Stimulated activated CD8-positive, alpha-beta memory T cell treated with anti-CD3 and anti-CD28 coated beads, Interleukin-4, amount 100 ng/mL, for 1 hour (primary cell): Measurements from ENCODE around the gene ABCG4.
"Not testable (repeated sequence)": the region's sequence is repeated elsewhere in the genome, so short reads cannot be mapped to it uniquely, and the experiment has no call there.

Experiments used
- DNase-seq, 2 donors: peaks; one replicate each; pipeline ENCODE4 v3.0.0-alpha.2; 2020; ENCODE audit warnings: low read depth in 2 of 2, low spot score in 1 of 2

The ABCG4 gene

DNA sequence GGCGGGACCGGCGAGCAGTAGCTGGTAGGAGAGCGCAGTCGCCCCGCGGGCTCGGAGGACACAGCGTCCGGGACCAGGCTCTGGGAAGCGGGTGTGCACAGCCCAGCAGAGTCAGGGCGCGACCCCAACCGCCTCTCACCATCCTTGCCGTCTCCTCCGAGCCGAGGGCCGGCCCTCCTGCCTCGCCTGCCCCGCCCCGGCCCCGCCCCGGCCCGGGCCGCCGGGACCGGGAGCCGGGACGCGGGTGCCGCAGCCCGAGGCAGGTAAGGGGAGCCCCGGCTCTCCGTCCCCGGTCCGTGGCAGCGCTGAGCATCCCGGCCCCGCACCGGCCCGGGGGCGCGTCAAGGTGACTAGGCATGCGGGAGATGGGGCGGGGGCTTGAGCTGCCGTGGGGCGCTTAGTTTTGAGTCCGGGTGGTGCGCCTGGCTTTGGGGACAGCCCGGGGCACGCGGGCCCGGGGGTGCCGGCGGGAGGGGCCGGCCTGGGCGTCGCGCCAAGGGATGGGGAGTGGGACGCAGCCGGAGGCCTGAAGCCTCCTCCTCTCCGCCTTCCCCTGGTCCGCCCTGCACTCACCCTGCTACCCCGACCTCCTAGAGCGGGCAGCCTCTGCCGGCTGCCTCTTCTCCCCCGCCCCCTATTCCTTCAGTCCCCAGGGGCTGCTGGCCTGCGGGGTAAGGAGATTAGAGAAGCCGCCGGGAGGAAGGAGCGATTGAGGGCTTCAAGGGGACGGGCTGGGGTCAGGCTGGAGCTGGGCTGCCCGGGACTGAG, at the start of gene ABCG4:
Gene ABCG4 (plus strand): TSS at position 35 of the 768 bp plus-strand sequence. CDS start 914 bp downstream, outside the sequence.
- DNase-seq: no peak

DNA sequence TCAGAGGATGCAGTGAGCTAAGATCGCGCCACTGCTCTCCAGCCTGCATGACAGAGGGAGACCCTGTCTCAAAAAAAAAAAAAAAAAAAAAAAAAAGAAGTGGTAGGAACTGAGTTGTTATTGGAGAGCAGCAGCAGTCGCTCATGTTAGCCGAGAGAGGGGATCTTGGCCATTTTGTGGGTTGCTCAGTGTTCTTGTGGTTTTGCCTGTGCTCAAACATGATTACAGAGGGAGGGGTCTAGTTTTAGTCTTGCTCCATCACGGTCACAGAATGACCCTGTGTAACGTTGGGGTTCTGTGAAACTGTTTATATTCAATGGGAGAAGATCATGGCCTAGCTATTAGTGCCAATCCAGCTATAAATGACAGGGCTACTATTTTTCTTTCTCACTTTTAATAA, 49.1 kb upstream of the ABCG4 start:
- DNase-seq: no peak

DNA sequence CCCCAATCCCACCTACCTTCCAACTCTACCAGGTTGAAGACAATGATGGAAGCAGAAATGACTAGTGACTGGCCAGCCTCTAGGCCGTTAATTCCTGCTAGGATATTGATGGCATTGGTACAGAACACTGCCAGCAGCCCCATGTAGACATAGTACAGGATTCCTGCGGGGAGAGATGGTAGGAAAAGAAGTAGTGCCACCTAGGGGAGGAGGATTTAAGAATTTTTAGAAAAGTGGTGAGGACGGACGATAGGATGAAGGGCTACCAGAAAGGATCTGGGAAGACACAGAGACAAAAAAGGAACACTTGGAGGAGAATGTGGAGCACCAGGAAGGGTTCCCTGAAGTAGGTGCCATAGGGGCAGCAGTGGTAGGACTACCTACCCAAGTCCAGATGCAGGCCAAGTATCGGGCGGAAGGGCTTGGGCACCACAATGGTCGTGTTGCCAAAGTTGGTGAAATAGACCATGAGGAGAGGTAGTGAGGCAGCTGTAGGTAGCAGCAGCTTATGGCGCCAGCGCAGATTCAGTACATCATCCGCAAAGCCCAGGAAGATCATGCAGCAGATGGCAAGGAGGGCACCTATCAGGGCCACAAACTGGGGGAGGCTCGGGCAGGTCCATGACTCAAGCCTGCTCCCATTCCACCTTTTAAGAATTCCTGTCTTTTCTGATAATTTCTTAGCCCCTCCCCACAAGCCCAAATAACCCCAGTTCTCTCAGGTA, 48.4 kb upstream of the ABCG4 start:
- DNase-seq: no peak

DNA sequence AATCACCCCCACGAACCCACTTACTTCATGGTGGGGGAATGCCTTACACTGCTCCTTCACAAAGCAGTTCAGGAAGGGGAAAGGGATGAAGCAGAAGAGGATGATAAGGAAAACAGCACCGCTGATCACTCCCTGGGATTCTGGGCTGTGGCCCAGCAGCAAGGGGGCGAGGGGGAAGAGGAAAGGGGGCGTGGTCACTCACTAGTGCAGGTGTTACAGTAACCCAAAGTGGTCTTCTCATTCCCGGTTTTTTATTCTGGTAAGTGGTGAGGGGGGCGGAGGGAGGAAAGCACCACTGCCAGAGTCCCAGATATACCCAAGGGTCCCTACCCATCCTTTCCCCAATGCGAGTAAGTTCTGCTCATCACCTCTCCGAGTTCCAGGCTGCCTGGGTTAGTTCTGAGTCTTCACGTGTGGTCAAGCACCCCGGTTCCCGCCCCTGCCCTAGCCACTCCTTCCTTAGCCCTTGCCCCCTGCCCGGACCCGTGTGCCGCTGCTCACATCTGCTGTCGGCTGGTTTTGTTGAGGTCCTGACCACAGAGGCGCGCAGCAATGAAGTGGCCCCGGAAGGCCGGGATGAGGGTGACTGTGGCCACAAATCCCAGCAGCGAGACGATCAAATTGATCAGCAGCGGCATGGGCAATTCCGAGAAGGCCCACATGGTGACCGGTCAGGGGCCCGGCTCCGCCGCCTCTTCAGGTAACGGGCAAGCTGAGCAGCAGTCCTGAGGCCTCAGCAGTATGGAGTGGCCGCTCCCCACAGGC, 47.7 kb upstream of the ABCG4 start:
- DNase-seq: no peak

DNA sequence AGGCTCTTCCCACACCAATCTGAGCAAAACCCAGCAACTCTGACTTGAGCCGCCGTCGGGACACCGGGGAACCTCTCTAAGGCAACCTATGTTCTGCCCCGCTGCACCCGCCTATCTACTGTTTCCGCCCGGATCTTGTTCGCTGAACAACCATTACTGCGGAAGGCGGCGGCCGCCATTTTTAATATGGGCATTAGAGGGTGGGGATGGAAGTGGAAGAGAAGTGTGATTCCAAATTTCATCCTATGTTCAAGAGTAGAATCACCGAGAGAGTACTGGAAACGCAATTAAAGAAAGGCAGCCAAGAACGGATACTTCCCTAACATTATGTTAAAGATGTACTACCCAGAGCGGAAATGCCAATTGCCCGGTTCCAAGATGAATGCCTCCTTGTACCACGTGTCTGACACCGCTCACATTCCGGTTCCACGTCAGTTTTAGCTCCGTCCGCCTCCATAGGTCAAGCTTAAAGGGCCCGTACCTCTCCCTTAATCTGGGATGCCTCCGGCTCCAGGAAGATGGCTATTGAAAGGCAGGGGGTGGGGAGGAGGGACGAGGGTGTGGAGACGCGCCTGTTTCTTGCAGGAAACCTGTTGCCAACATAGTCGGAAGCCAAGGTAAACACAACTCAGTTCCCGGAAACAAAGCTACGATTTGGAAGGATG, 47.0 kb upstream of the ABCG4 start, which contains the start of gene DPAGT1:
Gene DPAGT1 (minus strand): TSS at position 95 of the 665 bp plus-strand sequence. CDS start 198 bp downstream, outside the sequence.
- DNase-seq: peak; percentile 63 to 74

DNA sequence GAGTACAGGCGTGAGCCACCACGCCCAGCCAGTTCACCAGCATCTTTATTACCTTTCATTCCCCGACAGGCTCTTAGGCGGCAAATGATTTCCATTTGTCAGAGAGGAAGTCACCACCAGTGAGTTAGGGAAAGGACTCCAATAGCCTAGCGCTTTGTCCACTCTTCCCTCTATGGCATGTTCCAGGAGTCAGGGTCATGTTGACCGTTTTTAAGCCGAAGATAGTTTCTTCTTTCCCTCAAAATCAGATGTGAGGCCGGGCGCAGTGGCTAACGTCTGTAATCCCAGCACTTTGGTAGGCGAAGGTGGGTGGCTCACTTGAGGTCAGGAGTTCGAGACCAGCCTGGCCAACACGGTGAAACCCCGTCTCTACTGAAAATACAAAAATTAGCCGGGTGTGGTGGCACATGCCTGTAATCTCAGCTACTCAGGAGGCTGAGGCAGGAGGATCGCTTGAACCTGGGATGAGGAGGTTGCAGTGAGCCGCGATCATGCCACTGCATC, 45.6 kb upstream of the ABCG4 start:
- not testable (repeated sequence) for DNase-seq

DNA sequence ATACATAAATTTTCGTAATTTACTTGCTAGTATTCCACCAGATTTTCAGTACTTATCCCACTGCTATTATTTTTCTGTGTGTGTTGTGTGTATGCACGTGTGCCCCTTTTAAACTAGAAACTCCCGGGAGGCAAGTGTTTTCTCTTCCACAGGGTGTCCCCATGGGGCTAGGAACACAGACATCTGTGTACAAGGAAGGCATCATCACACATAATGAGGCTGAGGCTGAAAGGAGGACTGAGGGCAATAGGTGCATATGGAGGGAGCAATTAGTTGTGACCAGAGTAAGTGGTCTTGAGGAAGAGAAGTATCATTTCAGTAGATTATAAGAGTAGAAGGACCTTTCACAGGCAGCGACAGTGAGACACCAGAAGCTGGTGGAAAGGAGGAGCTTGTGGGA, 45.1 kb upstream of the ABCG4 start:
- DNase-seq: no peak

DNA sequence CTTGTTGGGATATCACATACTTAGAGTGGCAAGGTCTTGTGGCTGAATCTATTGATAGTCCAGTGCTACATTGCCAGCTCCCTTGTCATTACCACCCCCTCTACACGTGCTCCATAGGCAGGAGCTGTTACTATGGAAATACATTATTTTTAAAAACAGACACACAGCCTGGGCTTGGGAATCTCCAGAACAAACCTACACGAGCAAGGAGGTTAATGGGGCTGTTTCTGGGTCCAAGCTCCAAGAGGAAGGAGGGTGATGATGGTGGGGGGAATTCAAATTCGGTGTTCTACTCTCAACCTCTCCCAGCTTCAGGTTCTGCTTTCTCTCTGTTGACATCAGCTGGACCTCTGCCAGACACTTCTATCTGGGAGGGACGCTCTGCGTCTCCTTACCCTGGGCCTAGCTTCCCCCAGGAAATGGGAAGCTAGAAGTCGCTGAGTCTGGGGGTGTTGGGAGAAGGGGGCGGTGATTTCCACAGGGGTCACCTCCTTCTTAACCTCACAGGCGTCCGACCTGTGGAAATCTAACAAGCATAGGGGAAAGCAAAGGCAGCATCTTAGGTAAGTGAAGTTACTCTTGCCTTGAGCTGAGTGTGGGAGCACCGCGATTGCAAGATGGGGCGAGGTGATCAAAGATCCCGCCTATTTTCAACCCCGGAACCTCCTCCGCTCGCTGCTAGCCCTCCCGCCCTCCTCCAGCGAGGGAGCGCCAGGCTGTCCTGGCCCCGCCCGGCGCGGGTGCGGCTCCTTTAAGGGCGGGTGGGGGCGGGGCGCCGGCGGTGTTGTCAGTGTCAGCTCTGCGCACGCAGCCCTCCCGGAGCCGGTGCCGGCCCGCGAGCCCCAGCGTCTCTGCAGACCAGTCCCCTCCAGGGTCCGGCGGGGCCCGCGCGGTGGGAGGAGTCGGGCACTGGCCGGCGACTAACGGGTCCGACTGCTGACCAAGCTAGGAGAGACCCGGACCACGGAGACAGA, 42.0 kb upstream of the ABCG4 start, which contains the start of gene C2CD2L:
Gene C2CD2L (plus strand): TSS at position 781 of the 974 bp plus-strand sequence. CDS start 398 bp downstream, outside the sequence.
- peak; percentile 68 to 76 for DNase-seq

DNA sequence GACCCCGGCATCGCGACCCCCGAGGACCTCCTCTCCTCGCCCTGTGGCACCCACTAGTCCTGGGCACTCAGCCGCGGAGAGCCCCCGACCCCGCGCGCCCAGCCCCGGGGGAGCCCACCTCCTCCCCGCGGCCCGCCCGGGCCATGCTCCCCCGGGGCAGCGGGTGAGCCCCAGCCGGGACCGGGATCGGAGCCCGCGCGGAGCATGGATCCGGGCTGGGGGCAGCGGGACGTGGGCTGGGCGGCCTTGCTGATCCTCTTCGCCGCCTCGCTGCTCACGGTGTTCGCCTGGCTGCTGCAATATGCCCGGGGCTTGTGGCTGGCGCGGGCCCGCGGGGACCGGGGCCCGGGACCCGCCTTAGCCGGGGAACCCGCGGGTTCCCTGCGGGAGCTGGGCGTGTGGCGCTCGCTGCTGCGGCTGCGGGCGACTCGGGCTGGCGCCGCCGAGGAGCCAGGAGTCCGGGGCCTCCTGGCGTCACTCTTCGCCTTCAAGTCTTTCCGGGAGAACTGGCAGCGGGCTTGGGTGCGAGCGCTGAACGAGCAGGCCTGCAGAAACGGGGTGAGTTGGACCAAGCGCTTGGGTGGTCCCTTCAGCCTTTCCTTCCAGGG, 41.2 kb upstream of the ABCG4 start:
- DNase-seq: no peak

DNA sequence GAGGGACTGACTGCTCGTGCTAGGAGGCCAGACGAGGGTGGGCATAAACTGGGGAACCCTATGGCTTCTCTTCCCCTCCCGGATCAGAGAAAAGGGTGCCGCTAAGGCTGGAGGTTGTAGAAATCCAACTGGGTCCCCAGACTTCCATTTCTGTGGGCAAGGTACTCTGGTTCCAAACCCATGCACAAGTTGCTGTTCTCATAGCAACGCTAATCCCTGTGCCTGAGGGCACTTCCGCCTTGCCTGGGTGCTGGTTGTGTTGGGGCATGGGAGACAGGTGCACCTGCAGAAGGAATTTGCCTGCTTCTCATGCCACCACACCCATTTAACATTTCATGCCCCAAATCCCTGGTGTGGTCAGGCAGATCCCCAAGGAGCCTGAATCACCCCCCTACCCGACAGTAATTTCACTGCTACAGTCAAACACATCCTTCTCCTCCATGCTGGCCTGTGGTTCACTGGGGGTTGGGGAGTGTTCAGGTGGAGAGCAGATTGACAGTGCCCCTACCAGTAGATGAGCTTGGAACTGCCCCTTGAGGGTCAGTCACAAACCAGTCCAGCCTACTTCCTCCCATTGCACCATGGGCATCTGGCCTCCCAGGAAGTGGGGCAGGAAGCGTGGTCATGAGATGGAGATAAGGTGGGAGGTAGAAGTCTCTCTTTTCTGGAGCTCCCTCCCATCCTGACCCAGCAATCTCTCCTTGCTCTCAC, 40.6 kb upstream of the ABCG4 start:
- no peak for DNase-seq

DNA sequence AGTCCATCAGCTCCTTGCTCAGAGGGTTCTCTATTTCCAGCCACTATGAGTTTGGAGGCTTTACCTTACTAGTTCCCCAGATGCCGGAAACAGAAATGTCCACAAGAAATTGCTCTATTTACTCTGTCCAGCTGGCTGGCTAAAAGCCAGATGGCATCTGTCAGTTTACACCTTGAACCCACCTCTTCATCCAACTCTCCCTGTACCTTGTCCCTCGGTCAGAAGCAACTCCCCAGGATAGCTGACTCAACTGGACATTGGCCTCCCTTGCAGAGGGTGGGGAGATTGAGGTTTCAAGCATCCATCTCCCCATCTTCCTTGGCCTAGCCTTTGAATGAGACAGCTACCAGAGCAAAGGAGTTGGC, 40.0 kb upstream of the ABCG4 start:
- no peak for DNase-seq

DNA sequence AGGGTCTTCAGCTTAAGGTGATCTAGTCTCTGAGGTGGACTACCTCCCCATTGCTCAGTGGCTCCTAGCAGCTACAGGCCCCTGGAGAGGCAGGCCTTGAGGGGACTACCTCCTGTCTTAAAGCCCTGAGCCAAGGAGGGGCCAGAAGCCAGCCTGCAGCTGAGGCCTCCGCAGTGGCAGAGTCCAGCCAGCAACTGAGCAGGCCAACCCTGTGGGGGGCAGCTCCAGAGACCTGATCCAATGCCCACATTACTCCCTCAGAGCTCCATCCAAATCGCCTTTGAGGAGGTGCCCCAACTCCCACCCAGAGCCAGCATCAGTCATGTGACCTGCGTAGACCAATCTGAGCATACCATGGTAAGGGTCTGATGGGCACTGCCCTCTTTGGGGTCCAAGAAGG, 39.0 kb upstream of the ABCG4 start:
- no peak for DNase-seq

DNA sequence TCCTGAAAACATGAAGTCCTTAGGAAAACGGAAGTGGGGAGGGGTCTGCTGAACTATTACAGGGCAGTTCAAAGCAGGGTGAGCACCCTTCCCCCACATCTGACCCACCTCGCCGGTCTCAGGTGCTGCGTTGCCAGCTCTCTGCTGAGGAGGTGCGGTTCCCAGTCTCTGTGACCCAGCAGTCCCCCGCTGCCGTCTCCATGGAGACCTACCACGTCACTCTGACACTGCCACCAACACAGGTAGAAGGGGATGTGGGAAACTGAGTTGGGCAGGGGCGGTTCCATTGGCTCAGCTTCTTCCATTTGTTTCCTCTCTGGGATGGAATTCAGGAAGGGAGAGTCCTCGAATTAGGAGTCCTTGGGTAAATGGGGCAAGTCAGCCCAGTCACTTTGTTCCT, 38.4 kb upstream of the ABCG4 start:
- DNase-seq: no peak

DNA sequence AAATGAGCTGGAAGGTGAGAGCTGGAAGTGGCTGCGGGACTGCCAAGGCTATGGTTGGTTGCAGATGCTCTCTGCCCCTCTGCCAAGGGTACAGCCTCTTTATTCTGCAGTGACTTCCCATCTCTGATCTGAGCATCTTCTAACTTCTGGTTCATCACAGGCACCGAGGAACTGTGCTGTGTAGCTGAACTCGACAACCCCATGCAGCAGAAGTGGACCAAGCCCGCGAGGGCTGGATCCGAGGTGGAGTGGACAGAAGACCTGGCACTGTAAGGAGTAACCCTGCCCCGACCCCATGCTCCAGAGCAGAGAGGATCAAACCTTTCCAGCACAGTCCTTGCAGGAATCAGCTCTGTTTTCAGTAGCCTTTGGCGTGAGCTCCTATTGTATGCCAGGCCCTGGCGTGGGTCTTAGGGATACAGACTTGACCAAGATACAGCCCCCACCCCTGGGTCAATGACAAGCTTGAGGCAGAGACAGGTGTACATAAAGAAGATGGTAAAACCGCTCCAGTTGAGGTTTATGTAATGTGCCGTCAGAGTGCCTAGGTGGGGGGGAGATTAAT, 37.4 kb upstream of the ABCG4 start:
- no peak for DNase-seq

DNA sequence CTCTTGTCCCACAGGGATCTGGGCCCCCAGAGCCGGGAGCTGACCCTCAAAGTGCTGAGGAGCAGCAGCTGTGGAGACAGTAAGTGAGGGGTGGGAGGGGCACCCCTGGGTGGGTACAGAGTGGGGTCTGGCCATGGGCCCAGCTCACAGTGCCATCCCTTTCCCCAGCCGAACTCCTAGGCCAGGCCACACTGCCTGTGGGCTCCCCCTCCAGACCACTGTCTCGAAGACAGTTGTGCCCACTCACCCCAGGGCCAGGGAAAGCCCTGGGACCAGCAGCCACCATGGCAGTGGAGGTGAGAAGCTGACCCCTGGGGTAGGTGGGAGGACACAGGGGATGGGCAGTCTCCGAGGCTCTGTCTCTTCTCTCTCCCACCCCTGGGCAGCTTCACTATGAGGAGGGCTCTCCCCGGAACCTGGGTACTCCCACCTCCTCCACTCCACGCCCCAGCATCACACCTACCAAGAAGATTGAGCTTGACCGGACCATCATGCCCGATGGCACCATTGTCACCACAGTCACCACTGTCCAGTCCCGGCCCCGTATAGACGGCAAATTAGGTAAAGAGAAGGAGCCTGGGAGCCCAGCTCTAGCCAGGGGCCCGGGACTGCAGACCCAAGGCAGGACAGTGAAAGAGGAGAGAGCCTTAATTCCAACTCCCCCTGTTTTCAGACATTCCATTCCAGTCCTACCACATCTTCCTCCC, 36.4 kb upstream of the ABCG4 start:
- no peak for DNase-seq

DNA sequence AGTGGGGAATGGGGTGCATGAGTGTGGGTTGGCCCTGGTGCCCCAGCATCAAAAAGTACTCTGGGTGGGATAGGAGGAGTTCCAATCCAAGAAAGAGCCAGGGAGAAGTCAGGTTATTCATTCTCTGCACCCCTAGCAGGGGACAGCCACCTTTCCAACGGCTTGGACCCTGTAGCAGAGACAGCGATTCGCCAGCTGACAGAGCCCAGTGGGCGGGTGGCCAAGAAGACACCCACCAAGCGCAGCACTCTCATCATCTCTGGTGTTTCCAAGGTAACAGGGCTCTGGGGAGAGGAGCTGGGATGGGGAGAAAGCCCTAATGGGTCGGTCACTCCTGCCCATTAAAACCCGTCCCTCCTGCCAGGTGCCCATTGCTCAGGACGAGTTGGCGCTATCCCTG, 35.1 kb upstream of the ABCG4 start:
- DNase-seq: no peak

DNA sequence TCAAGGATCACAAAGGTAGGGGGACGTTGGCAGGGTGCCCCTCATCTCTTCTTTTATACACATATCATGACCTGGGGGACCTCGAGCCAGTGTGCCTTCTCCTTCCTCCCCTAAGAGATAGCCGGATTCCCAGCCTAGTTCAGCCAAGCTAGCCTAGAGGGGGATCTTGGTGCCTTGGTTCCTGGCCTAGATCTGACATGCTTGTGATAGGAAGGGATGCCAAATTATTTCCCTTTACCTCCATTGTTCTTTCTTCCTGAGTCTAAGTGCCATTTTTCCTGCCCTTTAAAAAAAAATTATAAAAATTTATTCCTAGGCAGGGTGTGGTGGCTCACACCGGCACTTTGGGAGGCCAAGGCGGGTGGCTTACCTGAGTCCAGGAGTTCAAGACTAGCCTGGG, 34.5 kb upstream of the ABCG4 start:
- DNase-seq: no peak
